Measurements from ENCODE around the gene SLAMF9.

- TF ChIP-seq CTCF (conservative IDR thresholded peaks at IDR 0.05; ENCODE audit: low read depth, low read length) = no peak
- no peak for TF ChIP-seq EZH2phosphoT487 (IDR thresholded peaks at IDR 0.05; ENCODE audit: borderline replicate concordance, low read length)
- no peak for TF ChIP-seq EZH2 (IDR thresholded peaks at IDR 0.05; ENCODE audit: low read length, unreplicated experiment)
These were observed 33.4 kb downstream of the SLAMF9 start for GRCh38 chr1:159920651-159921050.
